Spleen (tissue), 11 donors: ENCODE data around the gene PCDHB8. TPM values are rescaled to one million over a fixed set of nuclear protein-coding genes. Genes with fewer than 3 reads are reported as not detected.
"Not testable (repeated sequence)": the region's sequence is repeated elsewhere in the genome, so short reads cannot be mapped to it uniquely, and the experiment has no call there.

Experiments used
- DNase-seq: peaks from one replicate; pipeline ENCODE4 v3.0.0-alpha.2; 2020
- H3K27ac ChIP-seq, 8 donors: fragments of 200-600 bp; sonication (generic) in 7 of 8; 1 replicate in 4 of 8; 2 replicates in 4 of 8; pipeline versions ENCODE4 v1.5.0 to v1.8.0; 2016 to 2021; ENCODE audit warnings: inconsistent platforms in 4 of 8, mild to moderate bottlenecking in 4 of 8, moderate library complexity in 1 of 8
- H3K27me3 ChIP-seq, 7 donors: fragments of 200-600 bp; sonication (generic) in 6 of 7; replicated peaks in 1 of 7; 1 replicate in 4 of 7; 2 replicates in 3 of 7; pipeline versions ENCODE4 v1.5.0 to v1.8.0; 2016 to 2021; ENCODE audit warnings: inconsistent platforms in 3 of 7, mild to moderate bottlenecking in 1 of 7
- H3K36me3 ChIP-seq, 6 donors: fragments of 200-600 bp; sonication (generic) in 5 of 6; 1 replicate in 4 of 6; 2 replicates in 2 of 6; pipeline versions ENCODE4 v1.5.0 to v1.8.0; 2016 to 2021; ENCODE audit warnings: inconsistent platforms in 2 of 6
- H3K4me1 ChIP-seq, 6 donors: fragments of 200-600 bp; sonication (generic) in 5 of 6; 1 replicate in 3 of 6; 2 replicates in 3 of 6; pipeline versions ENCODE4 v1.5.0 to v1.8.0; 2016 to 2021; ENCODE audit warnings: inconsistent platforms in 3 of 6
- H3K4me3 ChIP-seq, 8 donors: fragments of 200-600 bp; sonication (generic) in 7 of 8; 1 replicate in 4 of 8; 2 replicates in 4 of 8; pipeline versions ENCODE4 v1.5.0 to v1.8.0; 2016 to 2021; ENCODE audit warnings: inconsistent platforms in 4 of 8, mild to moderate bottlenecking in 4 of 8, moderate library complexity in 2 of 8
- H3K9me3 ChIP-seq, 8 donors: fragments of 200-600 bp; sonication (generic) in 7 of 8; 1 replicate in 4 of 8; 2 replicates in 4 of 8; pipeline versions ENCODE4 v1.5.0 to v1.8.0; 2016 to 2021; ENCODE audit warnings: inconsistent platforms in 4 of 8
- POLR2AphosphoS5 ChIP-seq, 3 donors: sonication (generic); formaldehyde crosslinking; IDR thresholded peaks; one replicate each; pipeline ENCODE4 v1.5.1; 2017; ENCODE audit warnings: antibody characterized with exemption in 3 of 3
- WGBS, 5 donors: extraction: QIAGEN DNeasy Blood & Tissue Kit in 3 of 5; methylation state at CpG; one replicate each; pipeline versions ENCODE4 v1.1.5 to v1.1.7; 2013 to 2018; 5-methylcytosine and 5-hydroxymethylcytosine counted together
- intact Hi-C: fragments of 100-400 bp; cut with DNase I; formaldehyde crosslinking; loops from one replicate; pipeline ENCODE4 v1.15.0; 2023; ENCODE audit warnings: low total_unique reads
- polyA plus RNA-seq, 3 donors: library from polyadenylated mRNA; stranded (reverse); fragments of 200-250 nt; gene quantifications; one replicate each; pipeline ENCODE4 v1.2.1, GENCODE V29; 2013
- total RNA-seq, 7 donors: library from RNA; depleted of rRNA in 3 of 7; stranded (reverse); fragments of >200 nt in 3 of 7; fragmentation: NEBNext Ultra II Directional in 4 of 7; extraction: Animal tissue kit (Norgen Biotek cat#: 25700) in 4 of 7; gene quantifications; one replicate each; pipeline versions ENCODE4 v1.1.0 to v1.2.1, GENCODE V29; 2016 to 2021
- TF ChIP-seq, protein P1 (sequence below), 11 experiments: fragments of 200-600 bp in 7 of 11; fragments of 450-650 bp in 4 of 11; sonication (generic) in 4 of 11; IDR thresholded peaks in 8 of 11; conservative IDR thresholded peaks in 3 of 11; 1 replicate in 7 of 11; 2 replicates in 4 of 11; pipeline versions ENCODE4 v1.4.0 to v1.8.0; 2016 to 2021; ENCODE audit warnings: antibody characterized with exemption in 11 of 11, inconsistent platforms in 4 of 11, mild to moderate bottlenecking in 1 of 11
- donor health status: healthy with polysubstance abuse.
- donor health status: DM: no; HTN: no; CAD: no; lungs with moderate emphysema.
- donor health status: DM: no; HTN: no; CAD: no.
- donor health status: Bipolar disorder and iron deficiency.
- donor health status: healthy.
- donor health status: DM: no; HTN: no; CAD: no.
- donor health status: DM: yes; HTN: yes; CAD: no.

The PCDHB8 gene
- total and polyA plus RNA-seq, 10 donors = 0.03 to 1.8 (median 0.60) TPM; not detected in 2

DNA sequence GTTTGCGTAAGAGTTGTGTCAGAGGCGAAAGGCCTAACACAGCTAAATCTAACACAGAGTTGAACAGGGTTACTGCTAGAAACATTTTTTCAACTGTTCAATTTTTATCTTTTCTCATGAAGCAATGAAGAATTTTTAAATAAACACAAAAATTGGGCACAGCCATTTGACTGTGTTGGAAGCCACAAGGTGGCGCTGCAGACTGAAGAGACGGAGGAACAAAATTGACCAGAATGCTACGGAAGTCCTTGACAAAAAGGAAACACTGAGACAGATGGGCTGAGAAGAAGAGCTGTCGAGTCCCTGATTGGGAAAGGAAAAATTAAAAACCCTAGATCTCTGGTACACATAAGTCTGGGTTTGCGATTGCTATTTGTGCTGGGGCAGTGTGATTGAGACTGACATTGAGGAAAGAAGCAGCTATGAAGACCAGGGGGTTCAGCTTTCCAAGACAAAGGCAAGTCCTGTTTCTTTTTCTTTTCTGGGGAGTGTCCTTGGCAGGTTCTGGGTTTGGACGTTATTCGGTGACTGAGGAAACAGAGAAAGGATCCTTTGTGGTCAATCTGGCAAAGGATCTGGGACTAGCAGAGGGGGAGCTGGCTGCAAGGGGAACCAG, 9.4 kb downstream of the PCDHB8 start, which contains the start of gene PCDHB9:
Gene PCDHB9, plus strand, starts transcription at position 265 of the 616 bp plus-strand sequence. Its CDS starts 158 bp downstream, at position 423.
- H3K27me3 ChIP-seq = peaks cover 0 to 85% (median 0%) of the 10 kb centered on the region in 7 donors
- no peaks in the 10 kb centered on the region for H3K36me3 ChIP-seq
- intact Hi-C loops = no loop called here
- H3K4me1 ChIP-seq = no peaks in the 10 kb centered on the region
- DNase-seq = no peak
- 16 to 21% (median 21%) methylated on average over 9 of the region's 9 CpGs for WGBS, 5 donors
- H3K4me3 ChIP-seq = peak within 1 kb of the TSS in 1 of 8 donors; percentile 45
- no peak within 1 kb of the TSS for H3K27ac ChIP-seq
- TF ChIP-seq POLR2AphosphoS5 (IDR thresholded peaks at IDR 0.05) = no peak
- TF ChIP-seq, protein P1, sequence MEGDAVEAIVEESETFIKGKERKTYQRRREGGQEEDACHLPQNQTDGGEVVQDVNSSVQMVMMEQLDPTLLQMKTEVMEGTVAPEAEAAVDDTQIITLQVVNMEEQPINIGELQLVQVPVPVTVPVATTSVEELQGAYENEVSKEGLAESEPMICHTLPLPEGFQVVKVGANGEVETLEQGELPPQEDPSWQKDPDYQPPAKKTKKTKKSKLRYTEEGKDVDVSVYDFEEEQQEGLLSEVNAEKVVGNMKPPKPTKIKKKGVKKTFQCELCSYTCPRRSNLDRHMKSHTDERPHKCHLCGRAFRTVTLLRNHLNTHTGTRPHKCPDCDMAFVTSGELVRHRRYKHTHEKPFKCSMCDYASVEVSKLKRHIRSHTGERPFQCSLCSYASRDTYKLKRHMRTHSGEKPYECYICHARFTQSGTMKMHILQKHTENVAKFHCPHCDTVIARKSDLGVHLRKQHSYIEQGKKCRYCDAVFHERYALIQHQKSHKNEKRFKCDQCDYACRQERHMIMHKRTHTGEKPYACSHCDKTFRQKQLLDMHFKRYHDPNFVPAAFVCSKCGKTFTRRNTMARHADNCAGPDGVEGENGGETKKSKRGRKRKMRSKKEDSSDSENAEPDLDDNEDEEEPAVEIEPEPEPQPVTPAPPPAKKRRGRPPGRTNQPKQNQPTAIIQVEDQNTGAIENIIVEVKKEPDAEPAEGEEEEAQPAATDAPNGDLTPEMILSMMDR (IDR thresholded peaks at IDR 0.05 in 8 of 11, conservative IDR thresholded peaks at IDR 0.05 in 3 of 11) = peak in 6 of 11 experiments; percentile 16 to 50 (median 37)
- peaks cover 0 to 85% (median 64%) of the 10 kb centered on the region in 8 donors for H3K9me3 ChIP-seq

- H3K4me1 ChIP-seq, H3K27ac ChIP-seq, DNase-seq, intact Hi-C loops, H3K4me3 ChIP-seq, H3K36me3 ChIP-seq: not testable (repeated sequence)
- Histone ChIP-seq H3K9me3 (peaks cover 0 to 83% (median 58%) of the 10 kb centered on the region in 8 donors), H3K27me3 (peaks cover 0 to 80% (median 0%) of the 10 kb centered on the region in 7 donors)
- WGBS, 5 donors = 33 to 43% (median 36%) methylated on average over 10 to 34 of the region's 37 CpGs; no CpG with 5 or more reads in 1 of the 5 donors
These were observed 11.1 kb downstream of the PCDHB8 start for GRCh38 chr5:141188682-141189081.

- intact Hi-C loops, H3K36me3 ChIP-seq, H3K4me3 ChIP-seq, H3K27ac ChIP-seq, H3K4me1 ChIP-seq, DNase-seq: not testable (repeated sequence)
- Histone ChIP-seq H3K27me3 (peaks cover 0 to 78% (median 0%) of the 10 kb centered on the region in 7 donors), H3K9me3 (peaks cover 0 to 83% (median 57%) of the 10 kb centered on the region in 8 donors)
- WGBS, 5 donors = 26 to 40% (median 36%) methylated on average over 7 to 32 of the region's 35 CpGs
These were observed 11.5 kb downstream of the PCDHB8 start for GRCh38 chr5:141189131-141189530.

DNA sequence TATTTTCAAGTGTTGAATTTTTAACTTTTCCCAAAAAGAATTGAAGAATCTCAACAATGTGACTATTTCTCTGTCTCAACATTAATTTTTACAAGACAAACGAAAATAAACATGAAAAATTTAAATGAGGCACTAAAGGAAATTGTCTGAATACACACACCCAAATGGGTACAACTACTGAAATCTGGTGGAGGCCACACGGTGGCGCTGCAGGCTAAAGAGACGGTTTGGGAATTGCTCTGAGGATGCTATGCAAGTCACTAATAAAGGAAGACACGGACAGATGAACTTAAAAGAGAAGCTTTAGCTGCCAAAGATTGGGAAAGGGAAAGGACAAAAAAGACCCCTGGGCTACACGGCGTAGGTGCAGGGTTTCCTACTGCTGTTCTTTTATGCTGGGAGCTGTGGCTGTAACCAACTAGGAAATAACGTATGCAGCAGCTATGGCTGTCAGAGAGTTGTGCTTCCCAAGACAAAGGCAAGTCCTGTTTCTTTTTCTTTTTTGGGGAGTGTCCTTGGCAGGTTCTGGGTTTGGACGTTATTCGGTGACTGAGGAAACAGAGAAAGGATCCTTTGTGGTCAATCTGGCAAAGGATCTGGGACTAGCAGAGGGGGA, 14.6 kb downstream of the PCDHB8 start, which contains the start of gene PCDHB10:
Gene PCDHB10, plus strand, starts transcription at position 244 of the 616 bp plus-strand sequence. Its CDS starts 200 bp downstream, at position 444.
- Histone ChIP-seq H3K36me3 (no peaks in the 10 kb centered on the region), H3K4me3 (no peak within 1 kb of the TSS), H3K27me3 (peaks cover 0 to 62% (median 0%) of the 10 kb centered on the region in 7 donors), H3K9me3 (peaks cover 0 to 90% (median 71%) of the 10 kb centered on the region in 8 donors), H3K4me1 (no peaks in the 10 kb centered on the region), H3K27ac (no peak within 1 kb of the TSS)
- DNase-seq = no peak
- TF ChIP-seq, protein P1 (IDR thresholded peaks at IDR 0.05 in 8 of 11, conservative IDR thresholded peaks at IDR 0.05 in 3 of 11) = peak in 2 of 11 experiments; percentile 14 to 17
- TF ChIP-seq POLR2AphosphoS5 (IDR thresholded peaks at IDR 0.05) = no peak
- WGBS, 5 donors = 6 to 15% (median 11%) methylated on average over 10 of the region's 10 CpGs
- intact Hi-C loops = no loop called here

DNA sequence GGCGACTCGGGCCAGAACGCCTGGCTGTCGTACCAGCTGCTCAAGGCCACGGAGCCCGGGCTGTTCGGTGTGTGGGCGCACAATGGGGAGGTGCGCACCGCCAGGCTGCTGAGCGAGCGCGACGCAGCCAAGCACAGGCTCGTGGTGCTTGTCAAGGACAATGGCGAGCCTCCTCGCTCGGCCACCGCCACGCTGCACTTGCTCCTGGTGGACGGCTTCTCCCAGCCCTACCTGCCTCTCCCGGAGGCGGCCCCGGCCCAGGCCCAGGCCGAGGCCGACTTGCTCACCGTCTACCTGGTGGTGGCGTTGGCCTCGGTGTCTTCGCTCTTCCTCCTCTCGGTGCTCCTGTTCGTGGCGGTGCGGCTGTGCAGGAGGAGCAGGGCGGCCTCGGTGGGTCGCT, 16.7 kb downstream of the PCDHB8 start:
- H3K27ac ChIP-seq, intact Hi-C loops, H3K4me1 ChIP-seq, H3K4me3 ChIP-seq, DNase-seq, H3K36me3 ChIP-seq: not testable (repeated sequence)
- Histone ChIP-seq H3K27me3 (peaks cover 0 to 61% (median 0%) of the 10 kb centered on the region in 7 donors), H3K9me3 (peaks cover 0 to 94% (median 78%) of the 10 kb centered on the region in 8 donors)
- 30 to 46% (median 33%) methylated on average over 3 to 33 of the region's 37 CpGs for WGBS, 5 donors
